Testis (tissue), 2 donors: ENCODE data around the gene TBC1D9.

Experiments used
- POLR2A ChIP-seq: fragments of 450-650 bp; IDR thresholded peaks from one replicate; pipeline ENCODE4 v1.6.1; 2017; ENCODE audit warnings: antibody characterized with exemption, mild to moderate bottlenecking, moderate library complexity
- TF ChIP-seq, protein P1 (sequence below), 3 experiments: fragments of 450-650 bp in 2 of 3; fragments of 200-600 bp in 1 of 3; sonication (generic) in 1 of 3; IDR thresholded peaks; one replicate each; pipeline ENCODE4 v1.5.1; 2016 to 2019; ENCODE audit warnings: antibody characterized with exemption in 3 of 3, mild to moderate bottlenecking in 2 of 3, moderate library complexity in 1 of 3

DNA sequence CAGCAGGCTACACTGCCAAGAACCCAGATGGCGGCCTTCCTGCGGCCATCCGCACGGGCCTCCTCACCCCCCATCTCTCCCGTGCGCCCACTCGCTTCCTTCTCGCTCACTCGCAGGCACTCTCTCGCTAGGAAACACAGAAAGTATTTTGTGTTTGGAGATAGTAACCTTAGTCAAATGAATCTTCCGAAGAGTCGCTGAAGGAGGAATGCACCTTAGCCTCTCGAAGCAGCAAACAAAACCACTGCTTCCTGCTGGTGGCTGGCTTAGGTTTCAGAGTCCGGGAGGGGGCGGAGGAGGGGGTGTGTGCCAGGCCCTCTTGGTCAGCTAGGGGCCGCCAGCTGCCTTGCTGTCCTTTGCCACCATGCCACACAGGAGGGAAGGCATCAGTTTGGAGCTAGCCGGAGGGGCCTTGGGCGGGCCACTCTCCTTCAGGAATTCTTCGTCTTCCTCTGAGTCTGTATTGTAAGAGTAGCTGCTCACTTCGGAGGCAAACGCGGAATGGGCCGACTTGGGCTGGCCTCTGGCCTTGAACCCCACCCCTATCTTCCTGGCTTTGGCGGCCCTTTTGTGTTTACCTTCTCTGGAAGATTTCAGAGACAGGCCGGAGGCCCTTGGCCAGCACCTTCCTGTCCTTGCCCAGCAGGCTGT lies 114.3 kb downstream of the TBC1D9 start:
- TF ChIP-seq, protein P1, sequence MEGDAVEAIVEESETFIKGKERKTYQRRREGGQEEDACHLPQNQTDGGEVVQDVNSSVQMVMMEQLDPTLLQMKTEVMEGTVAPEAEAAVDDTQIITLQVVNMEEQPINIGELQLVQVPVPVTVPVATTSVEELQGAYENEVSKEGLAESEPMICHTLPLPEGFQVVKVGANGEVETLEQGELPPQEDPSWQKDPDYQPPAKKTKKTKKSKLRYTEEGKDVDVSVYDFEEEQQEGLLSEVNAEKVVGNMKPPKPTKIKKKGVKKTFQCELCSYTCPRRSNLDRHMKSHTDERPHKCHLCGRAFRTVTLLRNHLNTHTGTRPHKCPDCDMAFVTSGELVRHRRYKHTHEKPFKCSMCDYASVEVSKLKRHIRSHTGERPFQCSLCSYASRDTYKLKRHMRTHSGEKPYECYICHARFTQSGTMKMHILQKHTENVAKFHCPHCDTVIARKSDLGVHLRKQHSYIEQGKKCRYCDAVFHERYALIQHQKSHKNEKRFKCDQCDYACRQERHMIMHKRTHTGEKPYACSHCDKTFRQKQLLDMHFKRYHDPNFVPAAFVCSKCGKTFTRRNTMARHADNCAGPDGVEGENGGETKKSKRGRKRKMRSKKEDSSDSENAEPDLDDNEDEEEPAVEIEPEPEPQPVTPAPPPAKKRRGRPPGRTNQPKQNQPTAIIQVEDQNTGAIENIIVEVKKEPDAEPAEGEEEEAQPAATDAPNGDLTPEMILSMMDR (IDR thresholded peaks at IDR 0.05), result peak in 1 of 3 experiments; percentile 1
- no peak for TF ChIP-seq POLR2A
